Immature natural killer cell (primary cell): ENCODE data around the gene CYP2S1. TPM values are rescaled to one million over a fixed set of nuclear protein-coding genes. Genes with fewer than 3 reads are reported as not detected.
"Not testable (repeated sequence)": the region's sequence is repeated elsewhere in the genome, so short reads cannot be mapped to it uniquely, and the experiment has no call there.

Experiments
- DNase-seq, 3 donors: peaks; one replicate each; pipeline ENCODE4 v3.0.0; 2022; ENCODE audit warnings: mixed read lengths in 1 of 3
- H3K27ac Mint-ChIP-seq, 6 donors: one replicate each; pipeline ENCODE4 v1.8.0; 2020; ENCODE audit warnings: mixed read lengths in 6 of 6, mild to moderate bottlenecking in 5 of 6, inconsistent platforms in 4 of 6, moderate library complexity in 3 of 6
- H3K27me3 Mint-ChIP-seq, 3 donors: one replicate each; pipeline ENCODE4 v1.8.0; 2020 to 2021; ENCODE audit warnings: low read depth in 3 of 3, mild to moderate bottlenecking in 3 of 3, mixed read lengths in 3 of 3, moderate library complexity in 3 of 3, inconsistent platforms in 1 of 3
- H3K36me3 Mint-ChIP-seq, 3 donors: one replicate each; pipeline ENCODE4 v1.8.0; 2020; ENCODE audit warnings: mixed read lengths in 3 of 3, inconsistent platforms in 2 of 3, mild to moderate bottlenecking in 2 of 3
- H3K4me1 Mint-ChIP-seq, 2 donors: one replicate each; pipeline ENCODE4 v1.8.0; 2020; ENCODE audit warnings: inconsistent platforms in 2 of 2, mild to moderate bottlenecking in 2 of 2, mixed read lengths in 2 of 2, moderate library complexity in 1 of 2
- H3K4me3 Mint-ChIP-seq, 5 donors: one replicate each; pipeline ENCODE4 v1.8.0; 2020; ENCODE audit warnings: mild to moderate bottlenecking in 5 of 5, mixed read lengths in 5 of 5, inconsistent platforms in 3 of 5, moderate library complexity in 3 of 5
- H3K9me3 Mint-ChIP-seq, 6 donors: one replicate each; pipeline ENCODE4 v1.8.0; 2020; ENCODE audit warnings: mild to moderate bottlenecking in 6 of 6, mixed read lengths in 6 of 6, inconsistent platforms in 4 of 6, moderate library complexity in 3 of 6
- polyA plus RNA-seq, 3 donors: library from polyadenylated mRNA; unstranded; fragments of 300-500 nt; fragmentation: Illumina TruSeq; gene quantifications; one replicate each; pipeline ENCODE4 v1.2.3, GENCODE V29; 2021

Gene CYP2S1
- polyA plus RNA-seq, 3 donors from 2014 or later = 0.17 to 1.4 TPM; not detected in 1

DNA sequence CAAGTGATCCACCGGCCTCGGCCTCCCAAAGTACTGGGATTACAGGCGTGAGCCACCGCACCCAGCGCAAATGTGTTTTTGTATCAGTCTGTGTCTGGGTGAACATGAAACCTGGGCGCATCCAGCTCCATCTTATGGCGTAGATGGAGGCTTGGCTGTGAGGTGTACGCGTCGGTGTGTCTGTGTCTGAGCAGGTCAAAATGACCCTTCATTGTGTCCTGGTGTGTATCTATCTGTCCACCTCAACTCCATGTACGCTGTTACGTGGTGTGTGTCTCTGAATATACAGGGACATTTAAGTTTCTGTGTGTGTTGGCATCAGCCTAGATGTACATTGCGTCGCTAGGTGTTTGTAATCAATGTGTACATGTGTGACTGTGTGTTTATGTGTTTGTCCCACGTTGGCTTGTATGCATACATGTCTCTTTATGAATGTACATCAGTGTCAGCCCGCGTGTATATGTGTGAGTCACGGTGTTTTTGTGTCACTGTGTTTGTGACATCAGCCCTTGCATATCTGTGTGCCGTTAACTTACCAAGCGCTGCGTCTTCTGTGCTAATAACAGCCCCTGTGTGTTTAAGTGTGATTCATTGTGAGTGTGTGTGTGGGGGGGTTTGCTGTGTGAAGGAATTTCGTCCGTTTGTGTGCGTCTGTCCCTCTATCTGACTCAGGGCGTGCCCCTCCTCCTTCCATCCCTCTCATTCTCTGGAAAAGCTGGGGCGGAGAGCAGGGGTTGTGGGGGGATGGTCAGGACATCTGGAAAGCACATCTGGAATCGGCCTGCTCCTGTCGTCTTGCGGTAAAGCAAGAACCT, 32.4 kb downstream of the CYP2S1 start:
- Mint-ChIP-seq H3K9me3 (no peaks in the 10 kb centered on the region), H3K36me3 (no peaks in the 10 kb centered on the region), H3K4me3 (peak overlapping the region; percentile 55 to 77 (median 61)), H3K27me3 (peaks cover 8 to 25% (median 12%) of the 10 kb centered on the region in 3 donors), H3K27ac (peak overlapping the region in 4 of 6 donors; percentile 32 to 64 (median 58)), H3K4me1 (peaks cover 14 to 16% of the 10 kb centered on the region in 2 donors)
- DNase-seq = no peak

DNA sequence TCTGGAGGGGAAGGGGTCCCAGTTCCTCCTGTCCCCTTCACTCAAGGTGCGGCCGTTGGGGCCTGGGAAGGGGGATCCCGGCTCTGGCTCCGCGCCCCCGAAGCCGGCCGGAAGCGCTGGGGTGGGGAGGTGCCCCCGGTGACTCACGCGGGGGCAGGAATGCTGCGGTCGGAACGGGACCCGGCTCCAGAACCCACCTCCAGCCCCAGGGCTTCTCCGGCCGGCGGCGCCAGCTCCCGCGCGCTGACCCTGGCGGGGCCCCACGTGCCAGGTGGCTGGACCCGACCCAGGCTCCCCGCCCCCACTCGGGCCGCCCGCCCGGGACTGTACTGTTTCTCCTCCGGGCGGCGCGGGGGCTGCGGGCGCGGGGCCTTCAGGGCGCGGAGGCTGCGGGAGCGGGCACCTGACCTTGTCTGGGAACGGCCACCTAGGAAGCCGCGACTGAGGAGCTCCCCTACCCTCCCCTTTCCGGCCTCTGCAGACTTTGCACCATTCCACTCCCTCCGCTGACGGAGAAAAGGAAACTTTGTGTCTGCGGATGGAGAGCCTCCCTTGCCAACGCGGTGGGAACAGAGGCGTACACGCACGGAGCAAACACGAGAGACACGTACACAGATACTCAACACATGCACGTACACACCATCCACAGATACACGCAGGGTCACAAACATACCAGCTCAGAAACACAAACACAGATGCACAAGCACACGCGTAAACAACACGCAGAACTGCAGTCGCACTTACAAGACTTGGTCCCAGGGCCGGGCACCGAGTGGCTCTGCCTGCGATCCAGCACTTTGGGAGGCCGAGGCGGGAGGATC, 33.2 kb downstream of the CYP2S1 start:
- peak in 2 of 3 donors; percentile 21 to 39 for DNase-seq
- Mint-ChIP-seq H3K4me3 (peak overlapping the region; percentile 46 to 88 (median 69)), H3K27ac (peak overlapping the region in 3 of 6 donors; percentile 76 to 86 (median 77)), H3K4me1 (peaks cover 14 to 16% of the 10 kb centered on the region in 2 donors), H3K36me3 (no peaks in the 10 kb centered on the region), H3K9me3 (no peaks in the 10 kb centered on the region), H3K27me3 (peaks cover 5 to 22% (median 12%) of the 10 kb centered on the region in 3 donors)

DNA sequence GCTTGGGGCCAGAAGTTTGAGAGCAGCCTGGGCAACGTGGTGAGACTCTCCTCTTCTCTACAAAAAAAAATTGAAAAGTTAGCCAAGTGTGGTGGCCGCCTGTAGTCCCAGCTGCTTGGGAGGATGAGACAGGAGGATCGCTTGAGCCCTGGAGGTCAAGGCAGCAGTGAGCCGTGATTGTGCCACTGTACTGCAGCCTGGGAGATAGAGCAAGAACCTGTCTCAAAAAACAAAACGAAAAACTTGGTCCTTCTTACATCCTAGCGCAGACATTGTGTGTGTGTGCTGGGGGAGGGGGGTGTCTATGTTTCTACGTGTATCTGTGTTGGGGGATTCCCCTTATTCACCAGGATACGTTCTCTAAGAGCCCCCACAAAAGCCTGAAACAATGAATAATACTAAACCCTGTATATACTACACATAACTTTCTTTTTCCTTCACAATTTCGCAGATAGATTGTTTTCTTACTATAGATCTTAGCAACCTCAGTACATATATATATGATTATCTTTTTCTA, 33.9 kb downstream of the CYP2S1 start:
- H3K4me1 Mint-ChIP-seq = peaks cover 14 to 16% of the 10 kb centered on the region in 2 donors
- no peaks in the 10 kb centered on the region for H3K36me3 Mint-ChIP-seq
- H3K27ac Mint-ChIP-seq = peak overlapping the region in 3 of 6 donors; percentile 17 to 77 (median 64)
- no peaks in the 10 kb centered on the region for H3K9me3 Mint-ChIP-seq
- no peak for DNase-seq
- H3K4me3 Mint-ChIP-seq = peak overlapping the region; percentile 27 to 88 (median 69)
- peaks cover 5 to 22% (median 12%) of the 10 kb centered on the region in 3 donors for H3K27me3 Mint-ChIP-seq

DNA sequence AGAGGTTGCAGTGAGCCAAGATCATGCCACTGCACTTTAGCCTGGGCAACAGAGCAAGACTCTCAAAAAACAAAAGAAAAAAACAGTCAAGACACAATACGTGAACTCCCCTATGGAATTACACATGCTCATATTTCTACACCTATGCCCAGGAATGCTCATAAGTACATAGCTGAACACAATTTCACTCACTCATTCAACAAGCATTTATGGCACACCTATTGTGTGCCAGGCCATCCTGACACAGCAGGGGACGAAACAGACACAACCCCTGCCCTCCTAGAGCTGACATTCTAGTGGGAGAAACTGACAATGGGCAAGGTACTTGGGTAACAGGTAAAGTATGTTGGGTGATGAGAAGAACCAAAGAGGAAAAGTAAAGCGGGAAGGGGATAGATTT, 35.5 kb downstream of the CYP2S1 start:
- H3K4me3 Mint-ChIP-seq = no peak overlapping the region
- H3K36me3 Mint-ChIP-seq = no peaks in the 10 kb centered on the region
- H3K9me3 Mint-ChIP-seq = no peaks in the 10 kb centered on the region
- DNase-seq = no peak
- H3K27me3 Mint-ChIP-seq = peaks cover 3 to 20% (median 10%) of the 10 kb centered on the region in 3 donors
- no peak overlapping the region for H3K27ac Mint-ChIP-seq
- H3K4me1 Mint-ChIP-seq = peaks cover 14 to 16% of the 10 kb centered on the region in 2 donors

DNA sequence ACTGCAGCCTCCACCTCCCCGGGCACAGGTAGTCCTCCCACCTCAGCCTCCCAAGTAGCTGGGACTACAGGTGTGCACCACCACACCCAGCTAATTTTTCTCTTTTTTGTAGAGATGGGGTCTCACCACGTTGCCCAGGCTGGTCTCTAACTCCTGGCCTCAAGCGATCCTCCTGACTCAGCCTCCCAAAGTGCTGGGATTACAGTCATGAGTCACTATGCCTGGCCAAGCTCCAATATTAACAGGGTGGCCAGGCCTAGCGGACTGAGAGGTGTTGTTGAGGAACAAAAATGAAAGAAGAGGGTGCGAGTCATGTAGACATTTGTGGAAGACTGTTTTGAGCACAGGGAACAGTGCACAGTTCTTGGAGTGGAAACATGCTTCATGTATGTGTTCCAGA, 36.3 kb downstream of the CYP2S1 start:
- not testable (repeated sequence) for H3K36me3 Mint-ChIP-seq, H3K4me3 Mint-ChIP-seq, H3K9me3 Mint-ChIP-seq, H3K27ac Mint-ChIP-seq, DNase-seq
- Mint-ChIP-seq H3K4me1 (peaks cover 14 to 16% of the 10 kb centered on the region in 2 donors), H3K27me3 (peaks cover 3 to 20% (median 9%) of the 10 kb centered on the region in 3 donors)

DNA sequence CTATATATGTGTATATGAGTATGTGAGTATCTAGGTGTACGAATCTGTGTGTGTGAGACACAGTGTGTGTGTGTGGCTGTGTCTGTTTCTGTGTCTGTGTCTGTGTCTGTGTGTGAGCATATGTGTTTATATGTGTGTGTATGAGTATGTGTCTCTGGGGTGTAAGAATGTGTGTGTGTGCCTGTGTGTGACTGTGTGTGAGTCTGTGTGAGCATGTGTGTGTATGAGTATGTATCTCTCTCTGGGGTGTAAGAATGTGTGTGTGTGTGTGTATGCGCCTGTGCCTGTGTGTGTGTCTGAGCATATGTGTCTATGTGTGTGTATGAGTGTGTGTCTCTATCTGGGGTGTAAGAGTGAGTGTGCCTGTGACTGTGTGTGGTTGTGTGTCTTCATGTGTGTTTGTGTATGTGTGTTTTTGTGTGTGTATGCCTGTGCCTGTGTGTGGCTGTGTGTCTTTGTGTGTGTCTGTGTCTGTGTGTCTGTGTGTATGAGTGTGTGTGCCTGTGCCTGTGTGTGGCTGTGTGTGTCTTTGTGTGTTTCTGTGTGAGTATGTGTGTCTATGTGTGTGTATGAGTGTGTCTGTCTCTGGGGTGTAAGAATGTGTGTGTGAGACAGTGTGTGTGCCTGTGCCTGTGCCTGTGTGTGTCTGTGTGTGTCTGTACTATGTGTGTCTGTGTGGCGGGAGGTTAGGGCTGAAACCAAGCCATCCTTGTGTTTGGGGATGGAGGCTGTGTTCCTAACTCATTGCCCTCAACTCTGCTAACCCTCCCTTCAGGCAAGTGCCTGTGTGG, 37.2 kb downstream of the CYP2S1 start:
- Mint-ChIP-seq H3K27ac (no peak overlapping the region), H3K9me3 (no peaks in the 10 kb centered on the region), H3K4me3 (no peak overlapping the region), H3K4me1 (peaks cover 14 to 16% of the 10 kb centered on the region in 2 donors), H3K36me3 (no peaks in the 10 kb centered on the region), H3K27me3 (peaks cover 3 to 19% (median 9%) of the 10 kb centered on the region in 3 donors)
- DNase-seq = no peak

DNA sequence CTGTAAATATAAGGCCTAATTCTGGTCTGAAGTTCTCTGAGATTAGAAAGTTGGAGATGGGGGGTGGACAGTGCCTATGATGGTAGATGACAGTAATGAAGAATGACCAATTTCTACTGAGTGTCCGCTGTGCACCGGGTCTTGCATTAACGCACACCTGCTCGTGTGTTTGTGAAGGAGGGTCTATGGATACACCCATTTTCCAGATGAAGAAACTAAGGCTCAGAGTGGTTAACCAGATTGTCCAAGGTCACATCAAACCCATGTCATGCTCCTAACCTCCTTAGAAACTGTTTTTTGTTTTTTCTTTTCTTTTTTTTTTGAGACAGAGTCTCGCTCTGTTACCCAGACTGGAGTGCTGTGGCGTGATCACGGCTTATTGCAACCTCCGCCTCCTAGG, 39.7 kb downstream of the CYP2S1 start:
- Mint-ChIP-seq H3K27ac (no peak overlapping the region), H3K27me3 (peaks cover 0 to 3% (median 0%) of the 10 kb centered on the region in 3 donors), H3K36me3 (no peaks in the 10 kb centered on the region), H3K4me3 (no peak overlapping the region), H3K4me1 (no peaks in the 10 kb centered on the region), H3K9me3 (no peaks in the 10 kb centered on the region)
- no peak for DNase-seq

DNA sequence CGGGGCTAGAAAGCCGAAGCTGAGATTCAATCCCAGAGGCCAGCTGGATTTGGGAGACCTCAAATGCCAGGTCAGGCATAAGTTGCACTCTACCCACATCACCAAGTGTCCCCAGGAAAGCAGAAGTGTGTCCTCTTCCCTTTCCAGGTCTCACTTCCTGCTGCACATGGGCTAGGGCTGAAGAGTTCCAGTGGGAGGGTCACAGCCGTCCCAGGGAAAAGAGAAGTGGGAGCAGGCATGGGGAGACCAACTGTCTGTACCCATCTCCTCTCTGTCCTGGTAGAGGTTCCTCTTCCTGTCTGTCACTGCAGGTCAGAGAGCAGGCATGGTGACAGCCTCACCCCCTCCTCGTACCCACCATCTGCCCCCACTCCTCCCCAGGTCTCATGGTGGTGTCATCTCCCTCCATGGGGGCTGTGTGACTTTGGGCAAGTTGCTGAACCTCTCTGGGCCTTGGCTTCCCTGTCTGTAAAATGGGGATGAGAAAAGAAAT, 40.8 kb downstream of the CYP2S1 start:
- Mint-ChIP-seq H3K9me3 (no peaks in the 10 kb centered on the region), H3K4me1 (no peaks in the 10 kb centered on the region), H3K36me3 (no peaks in the 10 kb centered on the region), H3K4me3 (no peak overlapping the region), H3K27me3 (no peaks in the 10 kb centered on the region), H3K27ac (peak overlapping the region in 1 of 6 donors; percentile 55)
- DNase-seq = no peak

DNA sequence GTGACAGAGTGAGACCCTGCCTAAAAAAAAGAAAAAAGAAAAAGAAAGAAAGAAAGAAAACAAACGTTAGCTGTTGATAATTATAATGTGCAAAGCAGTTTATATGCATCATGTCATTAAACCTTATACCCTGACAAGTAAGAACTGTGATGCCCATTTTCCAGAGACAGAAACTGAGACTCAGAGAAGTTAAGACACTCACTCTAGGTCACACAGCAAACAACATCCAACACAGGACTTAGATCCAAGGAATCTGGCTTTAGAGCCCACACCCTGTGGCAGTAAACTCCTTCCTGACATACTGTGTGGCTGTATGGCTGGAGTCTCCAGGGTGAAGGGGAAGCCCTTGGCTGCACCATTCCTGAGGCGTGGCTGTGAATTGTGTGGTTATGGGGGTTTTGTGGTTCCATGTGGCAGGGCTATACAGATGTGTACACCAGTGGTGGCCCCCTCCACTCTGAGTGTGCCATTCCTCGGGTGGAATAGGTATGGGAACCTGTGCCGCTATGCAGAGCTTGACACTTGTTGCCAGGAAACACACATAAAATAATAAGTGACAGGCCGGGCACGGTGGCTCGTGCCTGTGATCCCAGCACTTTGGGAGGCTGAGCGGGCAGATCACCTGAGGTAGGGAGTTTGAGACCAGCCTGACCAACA, 41.6 kb downstream of the CYP2S1 start:
- Mint-ChIP-seq H3K36me3 (no peaks in the 10 kb centered on the region), H3K27ac (no peak overlapping the region), H3K9me3 (no peaks in the 10 kb centered on the region), H3K4me1 (no peaks in the 10 kb centered on the region), H3K27me3 (peaks cover 0 to 2% (median 0%) of the 10 kb centered on the region in 3 donors), H3K4me3 (no peak overlapping the region)
- no peak for DNase-seq

DNA sequence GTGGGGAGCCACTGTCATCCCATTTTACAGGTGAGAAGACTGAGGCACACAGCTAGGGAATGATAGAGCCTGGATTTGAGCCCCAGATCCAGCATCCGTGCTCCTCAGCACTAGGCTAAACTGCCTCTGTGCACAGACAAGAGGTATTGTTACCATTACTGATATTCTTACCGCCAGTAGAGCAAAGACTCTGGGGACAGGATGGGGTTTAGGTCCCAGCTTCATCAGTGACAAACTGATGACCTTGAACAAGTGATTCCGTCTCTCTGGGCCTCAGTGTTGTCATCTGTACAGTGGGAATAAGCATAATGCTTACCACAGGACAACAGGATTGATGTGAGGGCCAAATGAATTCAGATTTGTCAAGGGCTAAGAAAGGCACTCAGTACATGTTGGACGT, 42.5 kb downstream of the CYP2S1 start:
- DNase-seq = no peak

DNA sequence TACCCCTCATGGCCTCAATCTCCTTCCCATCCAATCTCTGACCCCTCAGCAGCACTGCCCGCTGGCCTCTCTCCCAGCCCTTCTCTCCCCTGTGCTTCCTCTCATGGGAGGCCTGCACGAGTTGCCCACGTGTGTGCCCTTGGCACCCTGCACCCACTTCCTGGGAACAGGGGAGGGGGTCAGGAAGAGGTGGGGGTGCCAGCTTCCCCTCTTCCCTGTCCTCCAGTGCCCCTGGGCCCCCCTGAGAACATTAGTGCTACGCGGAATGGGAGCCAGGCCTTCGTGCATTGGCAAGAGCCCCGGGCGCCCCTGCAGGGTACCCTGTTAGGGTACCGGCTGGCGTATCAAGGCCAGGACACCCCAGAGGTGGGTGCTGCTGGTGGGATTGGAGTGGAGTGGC, 45.2 kb downstream of the CYP2S1 start:
- H3K4me3 Mint-ChIP-seq = no peak overlapping the region
- H3K27me3 Mint-ChIP-seq = peaks cover 0 to 2% (median 0%) of the 10 kb centered on the region in 3 donors
- no peak for DNase-seq
- H3K9me3 Mint-ChIP-seq = no peaks in the 10 kb centered on the region
- no peaks in the 10 kb centered on the region for H3K36me3 Mint-ChIP-seq
- H3K27ac Mint-ChIP-seq = no peak overlapping the region
- no peaks in the 10 kb centered on the region for H3K4me1 Mint-ChIP-seq

More for the DNA sequence above, 42.5 kb downstream of the CYP2S1 start:
- peaks cover 0 to 2% (median 0%) of the 10 kb centered on the region in 3 donors for H3K27me3 Mint-ChIP-seq
- no peak overlapping the region for H3K27ac Mint-ChIP-seq
- no peak overlapping the region for H3K4me3 Mint-ChIP-seq
- H3K4me1 Mint-ChIP-seq = no peaks in the 10 kb centered on the region
- H3K9me3 Mint-ChIP-seq = no peaks in the 10 kb centered on the region
- no peaks in the 10 kb centered on the region for H3K36me3 Mint-ChIP-seq

DNA sequence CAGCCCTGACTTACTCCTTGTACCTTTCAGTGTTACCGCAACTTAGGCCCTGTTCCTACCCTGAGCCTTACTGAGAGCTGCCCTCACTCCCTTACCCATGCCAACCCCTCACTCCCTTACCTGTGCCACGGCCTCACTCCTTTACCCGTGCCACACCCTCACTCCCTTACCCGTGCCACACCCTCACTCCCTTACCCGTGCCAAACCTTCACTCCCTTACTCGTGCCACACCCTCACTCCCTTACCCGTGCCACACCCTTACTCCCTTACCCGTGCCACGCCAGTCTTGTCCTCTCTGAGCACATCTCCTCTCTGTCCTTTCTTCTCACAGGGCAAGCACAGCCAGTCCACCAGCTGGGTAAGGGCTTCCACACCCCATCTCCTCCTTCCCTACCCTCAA, 46.3 kb downstream of the CYP2S1 start:
- Mint-ChIP-seq H3K36me3 (no peaks in the 10 kb centered on the region), H3K27ac (no peak overlapping the region), H3K9me3 (no peaks in the 10 kb centered on the region), H3K4me3 (no peak overlapping the region), H3K27me3 (peaks cover 0 to 2% (median 2%) of the 10 kb centered on the region in 3 donors), H3K4me1 (no peaks in the 10 kb centered on the region)
- DNase-seq = no peak
